Renal pelvis (tissue), 4 donors: ENCODE results near the gene OCRL. TPM values are rescaled to one million over a fixed set of nuclear protein-coding genes. Genes with fewer than 3 reads are reported as not detected.

Source experiments
- DNase-seq: peaks from one replicate; pipeline ENCODE4 v3.0.0-alpha.2; 2013
- polyA plus RNA-seq, 3 donors: library from polyadenylated mRNA; unstranded; fragments of 120-200 nt; gene quantifications; one replicate each; pipeline ENCODE4 v1.2.1, GENCODE V29; 2013; ENCODE audit not compliant: insufficient read length in 3 of 3

OCRL gene
- polyA plus RNA-seq, 3 donors: 26.9 to 32.6 (median 29.4) TPM

GRCh38 chrX:129577473-129577872 lies 37.4 kb downstream of the OCRL start:
- no peak for DNase-seq

GRCh38 chrX:129577877-129578276 lies 37.8 kb downstream of the OCRL start:
- no peak for DNase-seq

- no peak for DNase-seq
Observed at GRCh38 chrX:129581904-129582303, 41.8 kb downstream of the OCRL start.

- no peak for DNase-seq
Observed at GRCh38 chrX:129585167-129585566, 45.1 kb downstream of the OCRL start.

- DNase-seq: no peak
Observed at GRCh38 chrX:129585691-129586090, 45.6 kb downstream of the OCRL start.

- no peak for DNase-seq
Observed at GRCh38 chrX:129586446-129586845, 46.4 kb downstream of the OCRL start.

- no peak for DNase-seq
Observed at GRCh38 chrX:129590596-129590995, 50.5 kb downstream of the OCRL start.

- DNase-seq: no peak
Observed at GRCh38 chrX:129593137-129593536, 53.1 kb downstream of the OCRL start.

GRCh38 chrX:129594781-129595180 lies 54.7 kb downstream of the OCRL start:
- no peak for DNase-seq

- DNase-seq: no peak
Observed at GRCh38 chrX:129596077-129596476, 56.0 kb downstream of the OCRL start.

GRCh38 chrX:129597905-129598304 lies 57.8 kb downstream of the OCRL start:
- DNase-seq: no peak

- DNase-seq: no peak
Observed at GRCh38 chrX:129599499-129599898, 59.4 kb downstream of the OCRL start.

GRCh38 chrX:129599996-129600395 lies 59.9 kb downstream of the OCRL start:
- no peak for DNase-seq

GRCh38 chrX:129600981-129601424 lies 60.9 kb downstream of the OCRL start:
- no peak for DNase-seq

- no peak for DNase-seq
Observed at GRCh38 chrX:129606918-129607317, 66.9 kb downstream of the OCRL start.

GRCh38 chrX:129608496-129608895 lies 68.4 kb downstream of the OCRL start:
- no peak for DNase-seq

GRCh38 chrX:129609395-129609794 lies 69.3 kb downstream of the OCRL start:
- DNase-seq: no peak

GRCh38 chrX:129612396-129612795 lies 72.3 kb downstream of the OCRL start:
- DNase-seq: no peak

GRCh38 chrX:129613596-129613995 lies 73.5 kb downstream of the OCRL start:
- no peak for DNase-seq

GRCh38 chrX:129614481-129615255 lies 74.6 kb downstream of the OCRL start:
- no peak for DNase-seq

GRCh38 chrX:129617420-129617819 lies 77.4 kb downstream of the OCRL start:
- no peak for DNase-seq

- no peak for DNase-seq
Observed at GRCh38 chrX:129618997-129619396, 78.9 kb downstream of the OCRL start.

- no peak for DNase-seq
Observed at GRCh38 chrX:129622757-129623301, 82.8 kb downstream of the OCRL start.

GRCh38 chrX:129626026-129626425 lies 86.0 kb downstream of the OCRL start:
- no peak for DNase-seq
